T-helper 2 cell treated with Interferon-gamma antibody and Interleukin-4, amounts not matched to agents 100 ng/mL and 5 ng/mL, for 36 hours (primary cell): Measurements from ENCODE around the gene DSCAML1. TPM values are rescaled to one million over a fixed set of nuclear protein-coding genes. Genes with fewer than 3 reads are reported as not detected.

Experiments used
- intact Hi-C: fragments of 100-400 bp; cut with micrococcal nuclease; formaldehyde crosslinking; loops from one replicate; pipeline ENCODE4 v1.15.1; 2023
- total RNA-seq: library from RNA; stranded (reverse); gene quantifications from 2 replicates; pipeline ENCODE4 v1.2.3, GENCODE V29; 2022

The DSCAML1 gene
- total RNA-seq, 1 donor from 2014 or later, result 0.05 TPM

DNA sequence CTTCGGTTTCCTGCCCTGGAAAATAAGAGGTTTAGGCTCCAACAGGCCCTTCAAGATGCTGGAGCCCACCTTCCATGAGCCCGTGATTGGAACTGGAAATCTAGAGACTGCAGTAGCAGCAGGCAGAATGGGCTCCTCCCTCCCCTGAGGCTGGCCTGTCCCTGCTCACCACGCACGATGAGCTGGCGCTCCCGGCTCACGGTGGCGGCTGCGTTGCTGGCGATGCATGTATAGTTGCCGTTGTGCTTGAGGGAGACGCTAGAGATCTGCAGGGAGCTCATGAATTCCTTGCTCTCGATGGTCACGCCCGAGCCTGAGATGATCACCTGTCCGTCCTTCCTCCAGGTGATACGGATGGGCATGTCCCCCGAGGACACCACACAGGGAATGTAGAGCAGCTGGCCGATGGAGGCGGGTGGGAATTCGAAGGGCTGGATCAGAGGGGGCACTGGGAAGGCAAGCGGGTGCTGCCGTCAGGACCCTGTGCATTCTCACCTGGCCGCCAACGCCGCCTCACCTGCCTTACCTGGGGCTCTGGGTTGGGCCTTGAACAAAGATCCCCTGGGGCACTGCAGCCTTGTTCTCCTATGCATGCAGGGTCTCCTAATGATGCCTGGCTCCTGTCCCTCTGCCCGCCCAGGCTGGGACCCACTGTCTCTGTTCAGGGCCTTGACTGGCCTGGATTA is 291.6 kb downstream of the DSCAML1 start:
- intact Hi-C loops, result no loop called here

DNA sequence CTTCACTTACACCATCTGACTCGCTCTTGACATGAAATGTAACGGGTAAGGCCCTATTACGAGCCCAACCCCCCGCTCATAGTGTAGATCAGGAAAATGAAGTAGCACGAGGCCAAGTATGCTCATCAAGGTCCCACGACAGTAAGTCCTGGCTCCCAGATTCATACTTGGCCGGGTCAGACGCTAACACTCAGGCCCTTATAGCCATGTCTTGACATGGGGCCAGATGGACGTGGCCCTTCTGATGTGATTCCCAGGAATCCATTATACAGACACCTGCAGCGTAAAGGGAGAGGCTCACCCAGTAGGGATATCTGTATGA is 294.3 kb downstream of the DSCAML1 start:
- intact Hi-C loops, result no loop called here

DNA sequence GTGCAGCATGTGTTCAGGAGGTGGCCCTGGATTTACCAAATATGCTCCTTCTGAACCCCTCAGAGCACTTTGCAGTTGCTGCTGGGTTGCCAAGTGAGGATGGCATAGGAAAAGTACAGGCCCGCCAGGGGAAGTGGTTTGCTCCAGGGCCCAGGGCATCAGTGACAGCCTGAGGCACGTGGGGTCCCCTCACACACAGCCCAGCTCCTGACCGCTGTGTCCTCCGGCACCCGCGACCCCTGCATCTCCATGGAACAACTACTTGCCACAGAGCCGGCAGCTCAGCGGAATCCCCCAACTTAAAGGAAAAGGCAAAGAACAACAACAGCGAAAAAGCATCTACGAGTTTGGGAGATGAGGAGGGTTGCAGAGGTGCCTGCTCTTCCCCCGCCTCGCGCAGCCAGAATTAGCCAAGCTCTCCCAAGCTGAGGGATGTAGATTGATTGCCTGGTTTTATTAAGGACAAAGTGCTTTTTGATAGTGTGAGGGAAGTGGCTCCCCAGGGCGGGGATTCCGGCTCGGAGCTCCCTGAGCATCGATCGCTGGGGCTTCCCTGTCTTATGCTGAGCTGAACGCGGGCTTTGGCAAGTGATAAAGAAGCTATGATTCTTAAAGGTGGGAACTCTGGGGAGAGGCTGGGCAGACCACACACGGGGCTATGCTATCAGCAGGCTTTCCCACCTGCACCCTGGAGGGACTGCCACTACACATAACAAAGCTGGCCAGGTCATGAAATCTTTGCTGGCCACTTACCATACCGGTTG is 294.8 kb downstream of the DSCAML1 start:
- intact Hi-C loops, result no loop called here

DNA sequence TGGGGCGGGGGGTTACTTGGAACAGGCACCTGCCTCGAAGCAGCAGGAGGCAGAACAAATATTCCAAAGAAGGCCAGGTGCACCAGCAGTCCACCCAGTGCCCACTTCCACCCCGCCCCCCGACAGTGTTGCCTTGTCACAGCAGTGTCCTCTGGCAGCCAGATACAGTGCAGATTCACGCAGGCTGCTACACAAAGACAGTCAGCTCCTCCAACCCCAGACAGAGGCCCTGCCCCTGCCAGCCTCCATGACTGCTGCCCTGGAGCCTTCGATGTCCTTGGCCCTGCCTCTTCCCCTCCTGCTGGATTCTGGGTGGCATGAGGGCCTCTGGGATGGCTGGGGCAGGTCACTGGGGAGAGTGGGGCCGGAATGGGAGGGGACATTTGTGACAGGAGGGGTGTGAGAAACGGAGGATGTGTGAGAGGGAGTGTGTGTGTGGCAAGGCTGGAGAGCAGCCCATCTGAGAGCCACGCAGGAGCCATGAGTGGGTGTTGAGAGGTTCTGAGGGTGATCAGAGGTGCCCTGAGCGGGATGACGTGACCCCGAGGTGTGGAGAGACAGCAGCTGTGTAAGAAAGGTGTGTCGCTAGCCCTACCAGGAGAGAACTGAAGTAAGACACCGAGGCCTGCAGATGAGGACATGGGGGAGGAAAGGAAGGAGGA is 295.6 kb downstream of the DSCAML1 start:
- intact Hi-C loops, result no loop called here

DNA sequence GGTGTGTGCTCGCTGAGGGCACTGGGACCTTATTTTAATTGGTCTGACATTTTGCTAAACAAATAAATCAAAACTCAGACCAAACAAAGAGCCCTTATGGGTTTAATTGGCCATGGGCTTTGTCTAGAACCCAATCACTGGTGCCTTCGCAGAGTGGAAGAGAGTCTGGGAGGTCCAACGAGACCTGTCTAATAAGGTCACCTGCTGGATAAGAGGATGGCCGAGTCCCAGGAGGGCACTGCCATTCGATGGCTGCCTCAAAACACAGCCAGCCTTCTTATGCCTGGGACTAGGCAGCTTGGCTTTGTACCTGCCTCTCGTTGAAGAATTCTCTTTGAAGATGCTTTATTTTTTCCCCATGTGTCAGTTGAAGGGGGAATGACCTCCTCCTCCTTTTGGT is 298.2 kb downstream of the DSCAML1 start:
- intact Hi-C loops, result no loop called here

DNA sequence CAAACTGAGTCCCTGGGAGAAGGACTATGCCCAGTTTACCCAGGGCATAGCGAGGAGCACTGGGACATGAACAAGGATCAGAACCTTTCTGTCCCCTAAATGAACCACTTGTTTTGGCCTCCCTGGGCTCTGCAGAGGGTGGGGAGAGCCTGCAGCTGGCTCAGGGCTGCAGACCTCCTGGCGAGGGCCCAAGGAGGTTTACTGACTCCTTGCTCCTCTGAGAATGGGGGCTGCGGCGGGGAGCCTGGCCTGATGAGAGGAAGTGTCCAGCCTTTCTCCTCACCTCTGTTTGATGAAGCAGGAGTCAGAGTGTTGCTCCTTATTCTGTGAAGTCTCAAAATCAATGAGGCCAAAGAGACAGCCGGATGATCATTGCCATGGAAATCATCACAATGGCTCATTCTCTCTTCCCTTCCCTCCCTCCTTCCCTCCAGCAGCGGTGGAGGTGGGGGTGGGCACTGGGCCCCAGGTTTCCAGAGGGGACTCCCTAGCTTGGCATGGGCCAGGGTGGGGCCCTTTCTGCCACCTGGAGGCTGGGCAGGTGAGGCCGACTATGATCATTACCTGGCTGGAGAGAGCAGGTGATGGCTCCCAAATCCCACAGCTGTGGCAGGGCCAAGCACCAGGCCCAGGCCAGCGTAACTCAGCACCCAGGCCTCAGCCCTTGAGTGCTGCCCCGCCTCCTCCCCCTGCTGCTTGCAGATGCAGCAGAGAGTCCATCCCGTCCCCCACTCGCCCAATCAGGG is 299.6 kb downstream of the DSCAML1 start:
- intact Hi-C loops, result no loop called here

DNA sequence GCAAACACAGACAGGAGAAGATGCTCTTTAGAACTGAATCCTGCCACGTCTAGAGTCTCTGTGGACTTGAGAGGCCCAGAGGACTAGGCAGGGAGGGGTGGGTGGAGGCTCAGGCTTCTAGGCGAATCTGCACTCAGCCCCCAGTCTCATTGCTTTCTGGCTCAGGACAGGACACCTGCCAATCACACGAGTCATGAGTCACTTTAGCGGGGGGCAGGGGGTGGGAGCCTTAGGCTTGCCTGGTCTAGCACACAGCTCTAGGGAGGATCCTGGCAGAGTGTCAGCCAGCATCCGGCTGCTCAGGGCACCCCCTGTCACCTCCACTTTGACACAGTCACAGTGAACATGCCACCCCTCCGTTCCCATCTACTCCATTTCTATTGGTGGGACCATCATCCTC is 301.7 kb downstream of the DSCAML1 start:
- intact Hi-C loops, result no loop called here

DNA sequence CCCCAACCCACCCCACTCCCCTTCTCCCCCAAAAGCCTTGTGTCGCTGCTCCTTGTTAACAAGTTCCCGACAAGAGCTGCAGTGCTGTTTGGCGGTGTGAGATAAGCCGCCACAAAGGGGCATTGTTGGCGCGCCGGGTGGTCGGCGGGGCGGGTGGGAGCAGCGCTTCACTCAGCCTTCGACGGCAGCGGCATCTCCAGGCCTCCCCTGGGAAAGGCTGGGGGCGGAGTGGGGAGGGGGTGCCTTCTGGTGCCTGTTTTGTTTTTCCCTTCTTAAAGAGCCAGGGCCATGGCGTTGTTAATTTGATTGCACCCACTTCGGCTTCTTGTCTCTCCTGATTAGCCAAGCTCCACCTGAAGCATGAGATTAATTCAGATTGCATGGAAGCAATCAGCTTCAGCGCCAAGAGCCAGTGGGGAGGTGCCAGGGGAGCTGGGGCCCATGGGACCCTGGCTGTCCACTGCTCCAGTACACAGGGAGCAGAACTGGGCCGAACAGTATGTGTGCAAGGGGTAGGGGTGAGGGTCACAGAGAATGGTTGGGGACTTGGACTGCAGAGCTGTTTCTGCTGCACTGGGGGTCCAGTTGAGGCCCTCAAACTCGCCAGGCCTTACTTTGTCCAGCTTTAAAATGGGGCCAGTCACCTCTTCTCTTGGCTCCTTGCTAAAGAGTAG is 304.3 kb downstream of the DSCAML1 start:
- intact Hi-C loops, result no loop called here

DNA sequence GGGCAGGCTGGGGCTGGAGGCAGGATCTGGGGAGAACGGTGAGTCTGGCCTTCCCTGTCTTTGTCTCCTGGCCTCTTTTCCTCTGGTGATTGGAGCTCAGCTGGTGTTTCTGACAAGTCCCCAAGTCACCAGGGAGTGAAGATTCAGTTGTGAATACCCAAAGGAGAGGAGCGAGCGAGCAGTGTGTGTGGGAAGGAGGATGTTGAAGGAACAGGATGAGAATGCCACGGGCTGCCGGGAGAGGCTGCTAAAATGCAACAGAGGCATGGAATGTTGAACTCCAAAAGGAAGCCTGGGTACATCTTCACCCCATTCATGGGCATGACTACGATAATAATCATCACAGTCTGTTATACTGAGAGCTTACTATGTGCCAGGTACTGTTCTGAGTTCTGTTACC is 306.1 kb downstream of the DSCAML1 start:
- intact Hi-C loops, result no loop called here

DNA sequence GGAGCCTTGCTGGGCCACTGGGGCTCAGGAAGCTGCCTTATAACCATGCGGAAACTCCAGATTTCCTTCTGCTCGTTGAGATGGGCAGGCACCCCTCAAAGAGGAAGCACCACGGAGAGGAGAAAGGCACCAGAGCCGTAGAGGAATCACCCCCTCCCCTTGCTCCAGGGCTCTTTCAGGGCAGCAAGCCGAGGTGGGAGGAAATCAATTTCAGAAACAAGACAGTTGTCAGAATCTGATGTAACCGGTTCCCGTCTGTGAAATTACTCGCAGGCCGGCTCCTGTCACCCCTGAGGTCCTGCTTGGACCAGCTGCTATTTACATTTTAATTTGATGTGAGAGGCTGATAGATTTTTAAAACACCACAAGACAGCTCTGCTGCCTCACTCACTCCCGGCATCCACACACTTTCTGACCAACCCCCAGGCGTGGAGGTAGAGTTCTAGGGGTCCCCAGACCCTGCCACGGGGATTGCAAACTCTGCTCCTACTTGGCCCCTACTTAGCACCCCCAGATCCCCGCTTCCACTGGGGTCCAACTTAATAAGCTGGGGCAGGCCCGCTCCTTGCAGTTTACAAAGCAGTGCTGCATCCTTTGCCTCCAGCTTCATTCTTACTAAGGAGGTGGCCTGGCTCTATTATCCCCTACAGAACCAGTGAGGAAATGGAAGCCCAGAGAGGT is 306.9 kb downstream of the DSCAML1 start:
- intact Hi-C loops, result no loop called here

DNA sequence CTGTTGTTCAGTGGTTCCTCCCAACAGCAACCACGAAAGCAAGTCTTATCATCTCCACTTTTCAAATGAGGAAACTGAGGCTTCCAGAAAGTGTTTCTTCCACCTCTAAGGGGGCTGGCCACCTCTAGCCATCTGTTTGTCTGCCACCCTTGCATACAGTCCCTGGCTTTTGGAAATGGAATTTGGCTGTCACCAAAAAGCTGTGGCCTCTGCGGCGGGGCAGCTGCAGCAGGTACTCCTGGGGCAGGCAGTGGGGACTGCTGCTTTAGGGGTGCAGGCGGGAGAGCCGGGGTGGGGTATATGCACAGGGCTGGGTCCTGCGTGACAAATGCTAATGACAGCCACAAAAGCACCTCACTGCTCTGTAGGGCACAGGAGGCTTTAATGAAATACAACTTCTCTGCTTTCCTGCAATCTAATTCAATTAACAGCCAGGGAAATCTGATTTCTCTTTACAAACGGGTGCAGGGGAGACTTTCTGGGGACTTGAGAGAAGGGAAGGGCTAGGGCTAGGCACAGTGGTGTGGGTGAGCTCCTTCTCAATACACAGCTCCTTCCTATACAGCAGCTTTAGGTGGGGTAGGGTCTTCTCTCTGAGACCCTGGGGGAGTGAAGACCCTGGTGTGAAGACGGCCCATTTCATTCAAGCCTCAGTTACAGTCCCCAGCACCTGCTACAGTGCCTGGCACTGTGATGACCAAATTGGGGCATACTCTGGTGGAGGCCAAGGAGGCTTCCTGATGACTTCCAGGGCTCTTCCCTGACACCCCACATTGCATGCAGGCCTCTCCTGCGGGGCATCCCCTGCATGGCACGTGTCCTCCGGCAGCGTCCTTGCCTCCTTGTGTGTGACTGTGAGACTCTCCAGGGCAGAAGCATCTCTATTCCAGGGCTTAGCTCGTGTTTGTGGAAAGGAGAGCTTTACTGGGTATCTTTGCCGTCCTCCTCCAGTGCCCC is 307.7 kb downstream of the DSCAML1 start:
- intact Hi-C loops, result no loop called here

DNA sequence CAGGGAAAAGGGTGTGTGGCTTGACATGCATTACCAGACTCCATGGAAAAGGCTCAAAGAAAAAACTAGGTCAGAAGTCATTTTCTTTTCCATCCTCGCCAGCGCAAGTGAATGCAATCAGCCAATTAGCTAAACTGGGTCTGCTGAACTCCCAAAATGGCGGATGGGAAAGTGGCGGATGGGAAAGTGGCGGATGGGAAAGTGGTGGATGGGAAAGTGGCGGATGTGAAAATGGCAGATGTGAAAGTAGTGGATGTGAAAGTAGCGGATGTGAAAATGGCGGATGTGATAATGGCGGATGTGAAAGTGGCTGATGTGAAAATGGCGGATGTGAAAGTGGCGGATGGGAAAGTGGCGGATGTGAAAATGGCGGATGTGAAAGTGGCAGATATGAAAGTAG is 311.0 kb downstream of the DSCAML1 start:
- intact Hi-C loops, result no loop called here

DNA sequence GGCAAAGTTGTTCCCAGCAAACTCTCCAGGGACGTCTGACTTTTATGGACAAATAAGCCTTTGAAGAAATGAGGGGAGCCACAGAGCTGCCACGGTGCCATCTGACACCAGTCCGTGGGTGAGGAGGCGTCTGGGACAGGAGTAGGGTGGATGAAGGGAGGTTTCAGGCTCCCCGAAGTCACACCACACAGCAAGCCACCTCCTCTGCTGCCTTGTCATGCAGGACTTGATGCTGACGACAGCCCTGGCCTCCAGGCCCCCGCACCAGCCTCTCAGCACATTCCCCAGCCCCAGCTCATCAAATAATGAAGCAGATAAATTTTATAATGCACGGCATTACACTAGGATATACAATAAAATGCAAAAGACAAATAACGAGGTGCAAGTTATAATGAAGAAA is 312.9 kb downstream of the DSCAML1 start:
- intact Hi-C loops, result no loop called here

DNA sequence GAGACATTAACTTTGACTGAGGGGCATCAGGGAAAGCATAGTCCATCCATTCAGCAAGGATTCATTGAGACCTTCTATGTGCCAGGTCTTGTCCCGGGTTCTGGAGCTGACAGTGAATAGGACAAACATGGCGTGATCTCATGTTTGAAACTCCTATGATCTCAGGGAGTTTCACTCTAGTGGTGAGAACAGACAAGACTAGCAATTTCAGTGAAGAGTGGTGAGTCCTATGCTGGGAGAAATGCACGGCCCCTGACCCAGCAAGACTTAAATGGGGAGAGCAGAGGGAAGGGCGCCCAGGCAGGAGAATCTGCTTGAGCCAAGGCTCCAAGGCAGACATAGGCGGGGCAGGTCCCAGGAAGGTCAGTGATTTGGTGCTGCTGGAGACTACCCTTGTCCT is 313.6 kb downstream of the DSCAML1 start:
- intact Hi-C loops, result no loop called here

DNA sequence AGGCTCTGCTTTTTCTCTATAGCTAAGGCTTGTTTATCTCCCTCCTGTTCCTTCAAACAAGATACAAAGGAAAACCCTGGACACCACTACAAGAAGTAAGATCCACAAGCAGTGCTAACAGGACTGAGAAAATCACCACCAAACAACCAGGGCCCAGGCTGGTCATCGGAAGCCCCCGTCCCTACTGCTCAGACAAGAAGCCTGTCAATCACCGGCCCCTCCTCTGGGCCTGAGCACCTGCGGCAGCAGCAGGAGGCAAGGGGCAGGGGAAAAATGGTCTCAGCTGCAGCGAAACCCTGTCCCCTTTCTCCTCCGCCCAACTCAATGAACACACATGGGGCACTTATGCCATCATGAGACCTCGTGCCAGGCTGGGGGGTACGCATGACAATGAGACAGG is 314.1 kb downstream of the DSCAML1 start:
- intact Hi-C loops, result no loop called here

DNA sequence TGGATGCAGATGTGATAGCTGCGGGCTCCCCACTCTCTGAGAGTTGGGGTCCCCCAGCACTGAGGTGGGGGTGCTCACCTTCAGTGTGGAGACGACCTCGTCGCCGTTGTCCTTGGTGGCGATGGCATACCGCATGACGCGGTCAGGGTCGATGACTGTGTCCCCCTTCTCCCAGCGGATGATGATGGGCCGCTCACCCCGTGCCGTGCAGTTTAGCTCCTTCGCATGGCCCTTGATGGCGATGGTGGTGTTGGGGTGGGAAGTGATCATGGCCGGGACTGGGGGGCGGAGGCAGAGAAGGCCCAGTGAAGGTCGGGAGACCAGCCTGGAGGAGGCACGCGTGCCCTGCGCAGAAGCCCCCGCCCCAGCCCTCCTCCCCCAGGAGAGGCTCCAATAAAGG is 315.1 kb downstream of the DSCAML1 start:
- intact Hi-C loops, result no loop called here

DNA sequence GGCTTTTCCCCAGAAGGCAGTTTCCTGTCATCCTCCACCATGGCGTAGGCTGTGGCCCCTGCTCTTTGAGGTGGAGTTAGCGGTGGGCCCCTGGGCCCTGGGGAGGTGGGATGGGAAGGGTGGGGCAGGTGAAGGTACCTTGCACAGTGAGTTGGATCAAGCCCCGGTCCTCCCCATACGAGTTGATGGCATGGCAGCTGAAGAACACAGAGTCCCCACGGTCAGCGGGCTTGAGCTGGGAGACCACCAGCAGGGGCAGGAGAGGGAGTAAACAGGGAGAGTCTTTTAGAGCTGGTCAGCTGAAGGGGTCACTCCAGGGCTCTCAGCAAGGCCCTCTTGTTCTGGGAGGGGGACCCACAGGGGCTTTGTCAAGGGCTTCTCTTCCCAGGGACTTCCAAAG is 316.0 kb downstream of the DSCAML1 start:
- intact Hi-C loops, result no loop called here

DNA sequence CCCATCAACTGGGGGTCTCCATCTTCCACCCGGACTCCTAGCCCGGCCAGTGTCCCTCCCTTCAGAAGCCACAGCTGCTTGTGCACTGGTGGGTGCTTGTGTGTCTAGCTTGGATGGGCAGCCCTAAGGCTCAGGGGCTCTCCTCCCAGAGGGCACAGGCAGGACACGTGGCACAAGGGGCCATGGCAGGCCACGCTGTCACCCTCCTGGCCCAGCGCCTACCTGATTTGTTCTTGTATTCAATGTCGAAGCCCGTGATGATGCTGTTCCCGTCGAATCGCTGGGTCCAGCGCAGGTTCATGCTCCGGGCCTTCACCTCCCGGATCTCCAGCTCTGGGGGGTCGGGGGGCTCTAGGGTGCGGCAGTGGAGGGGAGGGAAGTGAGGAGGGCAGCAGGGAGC is 316.8 kb downstream of the DSCAML1 start:
- intact Hi-C loops, result no loop called here

DNA sequence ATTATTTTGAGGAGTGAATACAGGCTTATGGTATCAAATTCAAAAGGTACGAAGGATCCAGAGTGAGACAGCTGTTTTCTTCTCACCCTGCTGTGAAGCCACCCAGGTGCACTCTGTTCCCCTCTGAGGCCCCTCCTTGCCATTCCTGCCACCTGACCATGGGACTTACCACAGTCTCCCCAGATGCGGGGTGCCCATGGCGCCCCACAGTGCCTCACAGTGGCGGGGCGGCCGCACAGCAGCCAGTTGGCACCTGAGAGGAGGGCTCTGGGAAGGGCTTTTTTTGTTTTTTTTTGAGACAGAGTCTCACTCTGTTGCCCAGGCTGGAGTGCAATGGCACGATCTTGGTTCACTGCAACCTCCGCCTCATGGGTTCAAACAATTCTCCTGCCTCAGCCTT is 317.6 kb downstream of the DSCAML1 start:
- intact Hi-C loops, result no loop called here

DNA sequence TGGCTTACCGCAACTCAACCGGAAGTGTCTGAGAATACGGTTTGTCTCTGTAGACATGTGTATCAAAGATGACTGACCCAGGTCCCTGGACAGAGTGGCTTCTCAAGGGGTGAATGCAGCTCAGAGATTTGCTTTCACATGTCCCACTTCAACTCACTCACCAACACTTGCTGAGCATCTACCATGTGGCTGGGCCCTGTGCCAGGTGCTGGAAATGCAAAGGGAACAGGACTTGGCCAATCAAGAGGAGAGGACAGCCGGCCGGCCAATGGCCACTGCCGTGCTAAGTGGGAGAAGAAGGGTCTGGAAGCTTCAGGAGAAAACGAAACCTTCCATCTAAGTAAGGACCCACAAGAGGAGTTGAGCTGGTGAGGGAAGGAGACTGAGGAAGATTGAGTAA is 318.1 kb downstream of the DSCAML1 start:
- intact Hi-C loops, result no loop called here
